Mesodermal cell (in vitro differentiated cells): ENCODE results near the gene PJA2.

Source experiments
- H3K27ac ChIP-seq: 2 replicates; pipeline ENCODE4 v1.7.0; 2013; ENCODE audit warnings: mild to moderate bottlenecking, low read depth, low read length, moderate library complexity; ENCODE audit not compliant: severe bottlenecking
- H3K36me3 ChIP-seq: 2 replicates; pipeline ENCODE4 v1.7.1; 2013; ENCODE audit warnings: mild to moderate bottlenecking, low read length, moderate library complexity; ENCODE audit not compliant: control insufficient read depth, insufficient read depth
- H3K4me1 ChIP-seq: one replicate; pipeline ENCODE4 v1.7.1; 2013; ENCODE audit warnings: mild to moderate bottlenecking, low read length; ENCODE audit not compliant: insufficient read depth, control insufficient read depth, poor library complexity, severe bottlenecking
- H3K4me3 ChIP-seq: 2 replicates; pipeline ENCODE4 v1.7.0; 2013; ENCODE audit warnings: low read length, control low read depth, mild to moderate bottlenecking; ENCODE audit not compliant: insufficient read depth, poor library complexity, severe bottlenecking; ENCODE audit errors: extremely low read depth
- H3K9me3 ChIP-seq: 2 replicates; pipeline ENCODE4 v1.7.1; 2013; ENCODE audit warnings: mild to moderate bottlenecking, low read length, moderate library complexity; ENCODE audit not compliant: control insufficient read depth
- WGBS, 2 experiments: methylation state at CpG; one replicate each; pipeline ENCODE4 v1.1.5; 2013; ENCODE audit warnings: missing lambda C conversion rate in 2 of 2; ENCODE audit not compliant: insufficient coverage in 2 of 2; 5-methylcytosine and 5-hydroxymethylcytosine counted together

PJA2 gene

DNA sequence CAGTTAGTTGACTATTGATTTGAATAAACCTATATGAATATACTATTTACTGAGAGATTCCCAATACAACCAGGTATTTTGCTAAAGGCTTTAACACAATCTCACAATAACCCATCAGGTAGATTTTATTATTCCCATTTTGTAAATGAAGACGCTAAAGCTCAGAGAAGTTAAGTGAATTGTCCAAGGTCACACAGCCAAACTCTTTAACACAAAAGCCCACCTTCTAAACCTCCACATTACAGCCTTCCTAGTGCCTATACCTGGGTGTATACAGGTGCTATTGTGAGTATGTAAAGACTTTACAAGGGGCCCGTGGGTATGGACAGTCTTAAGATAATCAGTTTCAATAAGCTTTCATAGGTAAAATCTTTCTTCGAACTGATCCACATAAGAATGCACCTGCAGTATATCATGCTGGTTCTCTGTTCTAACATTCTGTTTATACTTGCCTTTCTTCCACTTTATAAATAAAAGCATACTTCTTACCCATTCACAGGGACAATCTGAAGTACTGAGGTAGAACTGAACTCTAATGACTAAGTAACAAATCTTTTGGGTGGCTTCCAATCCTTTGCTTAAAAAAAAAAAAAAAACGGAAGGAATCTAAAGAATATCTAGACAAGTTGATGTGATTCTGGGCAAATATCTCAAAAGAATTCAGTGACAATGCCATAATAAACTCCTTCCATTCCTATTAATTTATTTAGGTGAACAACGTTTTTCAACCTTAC lies 59.1 kb downstream of the PJA2 start:
- Histone ChIP-seq H3K36me3 (peaks cover 62% of the 10 kb centered on the region), H3K27ac (no peak overlapping the region), H3K9me3 (no peaks in the 10 kb centered on the region), H3K4me3 (no peak overlapping the region), H3K4me1 (no peaks in the 10 kb centered on the region)
- WGBS, 2 experiments: 100% methylated on average over 2 of the region's 5 CpGs; no CpG with 5 or more reads in 1 of the 2 experiments

DNA sequence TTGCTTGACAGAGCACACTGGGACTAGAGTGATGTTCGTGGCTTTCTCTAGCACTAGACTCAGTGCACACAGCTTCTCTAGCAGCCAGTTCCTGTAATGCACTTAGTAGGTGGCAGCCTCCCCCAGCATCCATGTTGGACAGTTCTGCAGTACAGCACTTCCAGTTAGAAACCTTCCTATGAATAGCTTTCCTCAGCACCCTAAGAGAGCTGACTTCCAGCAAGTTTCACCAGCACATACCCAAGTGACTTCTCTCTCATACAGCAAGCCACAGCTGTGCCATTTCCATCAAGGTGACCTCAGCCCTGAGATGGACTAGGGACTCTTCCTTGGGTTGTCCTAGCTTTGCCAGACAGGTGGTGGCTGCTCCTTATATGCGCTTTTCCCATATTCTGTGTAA lies 60.4 kb downstream of the PJA2 start:
- WGBS, 2 experiments: 100% methylated on average over 1 of the region's 2 CpGs
- Histone ChIP-seq H3K27ac (no peak overlapping the region), H3K4me3 (no peak overlapping the region), H3K4me1 (no peaks in the 10 kb centered on the region), H3K36me3 (peaks cover 63% of the 10 kb centered on the region), H3K9me3 (no peaks in the 10 kb centered on the region)

DNA sequence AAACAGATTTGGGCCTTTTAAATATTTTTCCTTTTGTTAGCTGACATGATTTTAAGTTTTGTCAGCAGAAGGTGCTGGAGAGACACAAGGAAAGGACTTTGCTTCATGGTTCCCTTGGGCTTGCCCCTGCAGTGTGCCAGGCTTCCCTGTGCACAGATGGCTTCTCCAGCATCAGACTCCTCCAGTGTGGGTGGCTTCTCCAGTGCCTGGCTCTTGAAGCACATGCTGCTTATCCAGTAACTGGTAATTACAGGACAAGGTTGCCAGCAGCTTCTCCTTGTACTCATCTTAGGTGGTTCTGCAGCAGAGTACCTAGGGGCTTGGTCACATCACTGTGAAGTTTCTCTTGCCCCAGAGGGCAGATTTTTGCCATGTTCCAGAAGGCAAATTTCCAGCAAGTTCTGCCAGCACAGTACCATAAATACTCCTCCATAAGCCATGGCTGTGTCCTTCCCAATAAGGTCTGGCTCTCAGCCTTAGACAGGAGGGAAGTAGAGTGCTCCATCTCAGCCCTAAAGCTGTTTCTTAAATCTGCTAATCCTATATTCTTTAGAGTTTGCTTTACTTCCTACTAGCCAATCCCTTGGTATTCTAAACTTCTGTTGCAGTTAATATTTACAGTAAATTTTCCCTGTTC lies 62.4 kb downstream of the PJA2 start:
- Histone ChIP-seq H3K4me3 (no peak overlapping the region), H3K36me3 (peaks cover 74% of the 10 kb centered on the region), H3K27ac (no peak overlapping the region), H3K4me1 (no peaks in the 10 kb centered on the region), H3K9me3 (no peaks in the 10 kb centered on the region)

DNA sequence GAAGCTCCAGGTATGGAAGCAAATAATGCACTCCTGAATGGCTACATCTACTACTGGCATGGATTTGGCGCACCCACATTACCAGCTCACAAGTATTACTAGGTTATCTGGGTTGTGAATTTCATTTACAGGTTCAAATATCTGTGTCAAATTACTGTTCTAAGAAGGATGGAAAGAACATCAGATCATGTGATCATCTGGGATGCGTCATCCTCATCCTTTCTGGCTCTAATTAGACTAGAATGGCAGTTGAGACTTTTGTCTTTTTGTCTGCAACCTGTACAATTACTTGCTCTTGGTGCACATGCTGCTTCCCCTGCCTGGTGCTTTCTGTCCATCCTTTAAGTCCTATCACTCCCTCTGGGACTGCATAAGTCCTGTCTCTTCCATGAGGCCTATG lies 64.1 kb downstream of the PJA2 start:
- no peak overlapping the region for H3K27ac ChIP-seq
- H3K4me3 ChIP-seq: no peak overlapping the region
- H3K4me1 ChIP-seq: no peaks in the 10 kb centered on the region
- 88 to 89% methylated on average over 1 of the region's 2 CpGs for WGBS, 2 experiments
- H3K9me3 ChIP-seq: no peaks in the 10 kb centered on the region
- peaks cover 68% of the 10 kb centered on the region for H3K36me3 ChIP-seq

DNA sequence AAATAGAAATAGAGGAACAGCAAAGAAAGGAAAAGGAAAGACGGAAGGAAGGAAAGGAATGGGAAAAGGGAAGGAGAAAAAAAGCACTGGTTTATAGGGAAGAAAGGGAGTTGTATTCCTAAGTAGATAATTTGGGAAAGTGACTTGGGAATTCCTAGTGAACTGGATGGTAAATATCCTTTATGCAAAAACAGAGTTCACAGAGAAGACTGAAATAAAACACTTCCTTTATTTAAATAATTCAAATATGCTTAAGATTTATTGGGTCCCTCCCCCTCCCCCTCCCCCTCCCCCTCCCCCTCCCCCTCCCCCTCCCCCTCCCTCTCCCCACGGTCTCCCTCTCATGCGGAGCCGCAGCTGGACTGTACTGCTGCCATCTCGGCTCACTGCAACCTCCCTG lies 69.4 kb downstream of the PJA2 start:
- no peak overlapping the region for H3K27ac ChIP-seq
- no peak overlapping the region for H3K4me3 ChIP-seq
- no peaks in the 10 kb centered on the region for H3K4me1 ChIP-seq
- WGBS, 2 experiments: 100% methylated on average over 1 of the region's 5 CpGs
- peaks cover 48% of the 10 kb centered on the region for H3K36me3 ChIP-seq
- H3K9me3 ChIP-seq: no peaks in the 10 kb centered on the region

DNA sequence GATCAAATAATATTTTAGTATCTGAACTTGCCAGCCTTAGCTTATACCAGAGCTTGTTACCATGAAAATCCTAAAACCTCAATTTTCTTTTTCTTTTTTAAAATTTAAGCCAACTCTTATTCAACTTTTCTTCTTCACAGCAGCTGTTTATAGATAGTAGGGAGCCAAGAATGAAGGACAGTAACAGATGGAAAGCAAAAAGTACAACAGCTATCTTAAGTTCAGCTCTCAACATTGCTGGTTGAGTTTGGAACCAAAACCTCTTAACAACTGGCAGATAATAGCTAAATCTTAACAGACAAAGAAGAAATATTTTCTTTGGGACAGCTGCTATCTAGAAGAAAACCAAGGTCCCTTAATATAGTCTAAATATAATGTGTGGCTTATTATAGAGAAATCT lies 74.7 kb downstream of the PJA2 start:
- Histone ChIP-seq H3K36me3 (peaks cover 53% of the 10 kb centered on the region), H3K4me1 (no peaks in the 10 kb centered on the region), H3K9me3 (no peaks in the 10 kb centered on the region), H3K4me3 (no peak overlapping the region), H3K27ac (no peak overlapping the region)

DNA sequence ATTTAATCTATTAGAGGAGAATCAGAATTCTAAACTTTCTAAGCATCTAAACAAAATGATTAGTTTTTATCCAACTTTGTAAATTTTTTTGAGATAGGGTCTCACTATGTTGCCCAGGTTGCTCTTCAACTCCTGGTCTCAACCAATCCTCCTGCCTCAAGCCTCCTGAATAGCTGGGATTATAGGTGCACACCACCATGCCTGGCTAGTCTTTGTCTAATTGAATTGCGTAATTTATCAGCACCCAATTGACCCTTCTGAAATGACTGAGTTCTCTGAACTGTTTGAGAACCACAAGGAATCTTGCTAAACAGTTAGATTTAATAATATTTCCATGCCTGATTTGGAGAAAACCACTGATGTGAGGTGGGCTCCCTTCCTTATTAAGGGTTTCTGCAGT lies 75.7 kb downstream of the PJA2 start:
- WGBS, 2 experiments: 80 to 83% methylated on average over 1 of the region's 1 CpG

DNA sequence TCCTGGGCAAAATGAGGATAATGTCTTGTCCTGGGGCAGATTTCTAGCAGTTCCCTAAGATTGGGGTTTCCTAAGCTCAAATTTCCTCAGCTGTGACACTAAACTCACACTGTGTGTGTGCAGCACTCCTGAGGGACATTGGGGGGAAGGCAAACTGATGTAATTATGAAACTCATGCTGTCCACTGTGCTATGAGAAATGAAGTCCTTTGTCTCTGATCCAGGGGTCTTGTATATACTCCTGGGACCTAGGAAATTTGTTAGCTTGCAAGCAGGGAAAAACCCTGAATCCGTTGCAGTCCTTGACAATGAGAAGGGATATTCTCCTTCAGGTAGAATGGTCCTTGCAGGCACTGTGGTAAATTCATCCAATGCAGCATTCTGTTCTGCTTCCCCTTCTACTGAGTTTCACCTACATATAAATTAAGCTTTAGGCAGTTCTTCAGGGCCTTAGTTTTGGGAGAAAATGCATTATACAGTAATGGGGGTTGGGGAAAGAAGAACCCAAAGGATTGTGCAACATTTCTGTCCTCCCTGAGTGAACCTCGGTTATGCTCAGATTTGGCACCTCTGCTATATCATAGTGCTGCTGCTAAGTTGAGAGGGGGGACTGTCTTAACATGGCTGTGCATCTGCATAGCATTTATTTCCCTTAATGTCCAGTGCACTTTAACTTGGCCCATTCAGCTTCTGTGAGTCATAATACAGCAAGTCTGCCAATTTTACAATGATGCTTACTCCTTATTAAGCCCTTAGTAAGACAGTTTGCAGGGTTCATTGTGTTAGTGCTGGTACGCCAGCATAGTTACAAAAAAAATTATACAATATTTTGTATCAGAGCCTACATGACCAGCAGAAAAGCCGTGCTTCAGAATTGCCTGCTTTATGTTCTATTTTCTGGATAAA lies 80.2 kb downstream of the PJA2 start:
- WGBS, 2 experiments: 100% methylated on average over 1 of the region's 4 CpGs
- Histone ChIP-seq H3K4me3 (no peak overlapping the region), H3K36me3 (peaks cover 26% of the 10 kb centered on the region), H3K9me3 (no peaks in the 10 kb centered on the region), H3K4me1 (peaks cover 7% of the 10 kb centered on the region), H3K27ac (peak overlapping the region; percentile 13)

More for the DNA sequence above, 75.7 kb downstream of the PJA2 start:
- no peak overlapping the region for H3K4me3 ChIP-seq
- H3K9me3 ChIP-seq: no peaks in the 10 kb centered on the region
- H3K27ac ChIP-seq: no peak overlapping the region
- H3K4me1 ChIP-seq: peaks cover 7% of the 10 kb centered on the region
- H3K36me3 ChIP-seq: peaks cover 52% of the 10 kb centered on the region

DNA sequence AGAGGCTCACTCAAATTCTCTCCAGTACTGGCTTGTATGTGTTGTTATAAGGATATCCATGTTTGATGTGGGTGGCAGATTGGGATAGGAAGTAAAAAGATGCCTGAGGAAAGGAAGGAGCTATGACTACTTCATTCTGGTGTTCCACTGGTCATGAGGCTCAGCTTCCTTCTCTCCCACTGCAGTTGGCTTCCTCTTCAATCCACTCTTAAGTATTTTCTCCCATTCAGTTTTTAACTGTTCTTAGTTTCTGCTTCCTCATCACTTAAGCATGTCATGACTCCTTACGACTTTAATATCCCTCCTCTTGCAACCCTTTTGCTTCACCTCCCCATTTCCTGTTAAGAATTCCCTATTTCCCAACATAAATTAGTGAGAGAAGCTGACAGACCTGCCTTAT lies 81.1 kb downstream of the PJA2 start:
- 75 to 89% methylated on average over 1 of the region's 1 CpG for WGBS, 2 experiments
- no peak overlapping the region for H3K4me3 ChIP-seq
- peaks cover 7% of the 10 kb centered on the region for H3K4me1 ChIP-seq
- H3K36me3 ChIP-seq: peaks cover 16% of the 10 kb centered on the region
- no peaks in the 10 kb centered on the region for H3K9me3 ChIP-seq
- H3K27ac ChIP-seq: no peak overlapping the region

DNA sequence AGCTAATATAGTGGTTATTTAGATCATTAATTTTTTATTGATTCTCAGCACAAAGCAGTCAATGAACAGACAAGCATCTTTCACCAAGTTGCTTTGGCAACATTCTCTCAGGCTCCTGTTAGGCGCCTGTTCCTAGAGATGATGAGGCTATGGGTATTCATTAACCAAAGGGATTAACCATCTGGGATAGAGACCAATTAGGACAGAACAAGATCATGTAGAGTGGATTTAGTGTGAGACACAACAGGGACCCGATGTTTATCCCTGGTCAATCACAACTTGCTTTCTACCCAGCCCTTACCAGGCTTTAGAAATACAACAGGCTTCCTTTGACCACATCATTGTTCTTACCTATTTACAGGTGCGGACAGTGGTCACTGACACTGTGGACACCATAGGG lies 82.2 kb downstream of the PJA2 start:
- WGBS, 2 experiments: 100% methylated on average over 1 of the region's 3 CpGs

More for the DNA sequence above, 82.2 kb downstream of the PJA2 start:
- Histone ChIP-seq H3K4me3 (no peak overlapping the region), H3K36me3 (peaks cover 10% of the 10 kb centered on the region), H3K4me1 (peaks cover 7% of the 10 kb centered on the region), H3K27ac (no peak overlapping the region), H3K9me3 (no peaks in the 10 kb centered on the region)
